Measurements from ENCODE around the gene HIPK1.

GRCh38 chr1:113978863-113979702 is 50.0 kb downstream of the HIPK1 start, which contains the start of gene OLFML3:
- TF ChIP-seq YY1 (IDR thresholded peaks at IDR 0.05; ENCODE audit: insufficient read depth, insufficient read length) (no peak), ZNF274 (IDR thresholded peaks at IDR 0.05; ENCODE audit: low read depth, low read length) (no peak)
